ES-I3 (cell line): ENCODE results near the gene ABCA4.
"Not testable (repeated sequence)": the region's sequence is repeated elsewhere in the genome, so short reads cannot be mapped to it uniquely, and the experiment has no call there.

ENCODE experiments used
- H3K36me3 ChIP-seq: 2 replicates; pipeline ENCODE4 v1.6.1; 2013; ENCODE audit warnings: mild to moderate bottlenecking, low read length, control low read depth, moderate library complexity; ENCODE audit not compliant: insufficient read depth
- H3K4me1 ChIP-seq: 2 replicates; pipeline ENCODE4 v1.6.1; 2013; ENCODE audit warnings: mild to moderate bottlenecking, control low read depth, low read length; ENCODE audit not compliant: insufficient read depth
- H3K9ac ChIP-seq: 2 replicates; pipeline ENCODE4 v1.6.1; 2013; ENCODE audit warnings: low read depth, mild to moderate bottlenecking, low read length, moderate library complexity
- H3K9me3 ChIP-seq: 2 replicates; pipeline ENCODE4 v1.6.1; 2013; ENCODE audit warnings: mild to moderate bottlenecking, low read length, moderate library complexity; ENCODE audit not compliant: control insufficient read depth, insufficient read depth

Gene ABCA4

DNA sequence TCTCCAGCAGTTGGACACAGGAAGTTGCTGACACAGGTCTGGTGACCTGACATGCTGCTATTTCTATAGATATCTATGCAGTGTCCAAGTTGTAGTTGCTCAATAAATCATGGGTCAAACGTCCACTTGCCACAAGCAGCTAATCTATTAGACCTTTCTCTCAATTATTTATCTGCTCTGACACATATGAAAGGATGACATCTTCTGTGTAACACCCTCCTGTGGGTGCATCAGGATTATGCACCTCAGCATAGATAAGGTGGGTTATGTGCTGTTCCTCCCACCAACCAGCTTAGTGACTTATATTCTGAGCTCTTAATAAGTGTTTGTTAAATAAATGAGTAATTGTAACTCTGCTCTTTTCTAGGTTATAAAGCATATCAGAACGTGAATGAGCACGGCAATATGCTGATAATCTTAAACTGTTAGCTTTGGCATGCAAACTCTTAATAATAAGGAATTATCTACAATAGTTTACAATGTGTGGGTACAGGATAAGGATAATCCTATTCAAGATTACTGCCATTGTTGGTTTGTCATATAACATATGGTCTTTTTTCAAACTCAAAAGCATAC lies 121.0 kb downstream of the ABCA4 start:
- Histone ChIP-seq H3K9ac (no peak overlapping the region), H3K36me3 (no peaks in the 10 kb centered on the region), H3K4me1 (no peaks in the 10 kb centered on the region), H3K9me3 (no peaks in the 10 kb centered on the region)

DNA sequence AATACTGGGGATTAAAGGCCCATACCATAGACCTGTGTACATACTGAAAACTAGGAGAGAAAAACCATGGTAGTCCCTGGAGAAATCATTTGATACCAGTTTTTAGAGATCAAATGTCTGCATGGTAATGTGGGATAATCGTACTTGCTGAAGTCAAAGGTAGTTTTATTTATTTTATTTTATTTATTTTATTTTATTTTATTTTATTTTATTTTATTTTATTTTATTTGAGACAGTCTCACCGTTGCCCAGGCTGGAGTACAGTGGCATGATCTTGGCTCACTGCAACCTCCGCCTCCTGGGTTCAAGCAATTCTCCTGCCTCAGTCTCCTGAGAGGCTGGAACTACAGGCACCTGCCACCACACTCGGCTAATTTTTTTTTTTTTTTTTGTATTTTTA lies 122.4 kb downstream of the ABCA4 start:
- not testable (repeated sequence) for H3K4me1 ChIP-seq, H3K36me3 ChIP-seq, H3K9ac ChIP-seq, H3K9me3 ChIP-seq

DNA sequence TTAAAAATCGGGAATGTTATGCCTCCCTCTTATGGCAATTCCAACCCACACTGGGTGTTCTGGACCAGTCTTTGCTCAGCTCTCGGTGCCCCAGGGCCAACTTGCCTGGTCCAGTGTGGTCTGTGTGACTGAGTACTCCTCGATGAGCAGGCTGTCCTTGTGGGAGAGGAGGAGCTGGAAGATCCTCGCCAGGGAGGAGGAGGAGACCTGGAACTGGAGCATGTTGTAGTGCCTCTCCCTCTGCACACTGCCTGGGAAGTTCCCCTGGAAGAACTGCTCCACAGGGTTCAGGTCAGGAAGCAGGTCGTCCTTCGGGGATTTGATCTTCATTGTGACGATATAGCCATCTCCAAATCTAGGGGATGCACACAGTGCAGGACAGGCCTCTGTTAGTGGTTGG lies 123.2 kb downstream of the ABCA4 start:
- no peaks in the 10 kb centered on the region for H3K36me3 ChIP-seq
- no peaks in the 10 kb centered on the region for H3K9me3 ChIP-seq
- H3K9ac ChIP-seq, result no peak overlapping the region
- H3K4me1 ChIP-seq, result no peaks in the 10 kb centered on the region; the same call in 1 of the 2 replicates

- Histone ChIP-seq H3K4me1 (no peaks in the 10 kb centered on the region; the same call in 1 of the 2 replicates), H3K36me3 (no peaks in the 10 kb centered on the region), H3K9me3 (no peaks in the 10 kb centered on the region), H3K9ac (no peak overlapping the region)
Measured at GRCh38 chr1:93995837-93996536, 125.0 kb downstream of the ABCA4 start.

DNA sequence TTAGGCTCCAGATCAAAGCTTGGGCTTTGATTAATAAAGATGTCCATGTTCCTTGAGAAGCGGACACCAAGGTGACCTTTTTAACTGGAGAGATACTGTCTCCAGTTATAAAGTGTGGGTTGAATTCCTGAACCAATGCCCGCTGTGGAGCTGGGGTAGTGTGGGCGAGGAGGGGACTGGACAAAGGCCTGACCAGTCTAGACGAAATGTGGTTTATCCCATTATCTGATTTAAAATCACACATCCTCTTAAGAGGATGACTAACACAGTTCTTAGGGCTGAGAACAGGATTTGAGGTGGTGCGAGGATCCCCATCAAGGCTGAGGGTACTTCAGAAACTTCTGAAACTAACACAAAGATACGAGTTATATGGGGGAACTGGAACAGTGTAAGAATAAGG lies 127.2 kb downstream of the ABCA4 start:
- Histone ChIP-seq H3K9me3 (no peaks in the 10 kb centered on the region), H3K36me3 (no peaks in the 10 kb centered on the region), H3K9ac (no peak overlapping the region), H3K4me1 (no peaks in the 10 kb centered on the region; the same call in 1 of the 2 replicates)

GRCh38 chr1:93992954-93993353 lies 128.0 kb downstream of the ABCA4 start:
- Histone ChIP-seq H3K9ac (no peak overlapping the region), H3K9me3 (no peaks in the 10 kb centered on the region), H3K4me1 (no peaks in the 10 kb centered on the region; the same call in 1 of the 2 replicates), H3K36me3 (no peaks in the 10 kb centered on the region)

DNA sequence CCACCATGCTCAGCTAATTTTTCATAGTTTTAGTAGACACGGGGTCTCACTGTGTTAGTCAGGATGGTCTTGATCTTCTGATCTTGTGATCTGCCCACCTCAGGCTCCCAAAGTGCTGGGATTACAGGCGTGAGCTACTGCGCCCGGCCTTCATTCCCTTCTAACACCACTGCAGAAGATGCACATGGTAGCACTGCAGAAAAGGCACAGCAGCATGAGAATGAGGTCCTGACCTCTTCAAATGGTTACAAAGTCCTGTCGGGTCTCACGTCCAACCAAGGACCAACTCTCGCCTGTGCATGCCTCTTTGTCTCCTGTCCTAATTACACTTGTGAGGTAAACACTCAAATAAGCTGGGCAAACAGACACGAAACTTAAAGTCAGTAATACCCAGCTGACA lies 128.8 kb downstream of the ABCA4 start:
- Histone ChIP-seq H3K9ac (no peak overlapping the region), H3K4me1 (no peaks in the 10 kb centered on the region; the same call in 1 of the 2 replicates), H3K9me3 (no peaks in the 10 kb centered on the region), H3K36me3 (no peaks in the 10 kb centered on the region)

DNA sequence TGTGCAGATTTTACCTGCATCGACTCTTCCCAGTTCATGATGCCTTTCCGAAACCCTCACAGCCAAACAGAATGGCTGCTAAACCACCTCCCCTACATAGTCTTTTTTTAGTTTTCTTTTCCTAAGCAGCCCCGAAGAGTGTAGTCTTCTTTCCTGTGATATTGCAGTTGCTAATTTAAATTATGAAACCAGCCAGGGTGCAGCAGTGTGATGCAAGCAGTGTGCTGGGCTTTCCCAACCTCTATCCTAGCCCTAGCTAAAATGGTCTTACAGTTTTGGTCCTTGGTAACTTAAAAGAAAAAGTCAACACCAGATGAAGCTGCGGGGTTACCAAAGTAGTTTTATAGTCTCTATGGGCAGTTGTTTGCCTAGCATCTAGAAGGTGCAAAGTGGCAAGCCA lies 129.7 kb downstream of the ABCA4 start:
- Histone ChIP-seq H3K4me1 (no peaks in the 10 kb centered on the region; the same call in 1 of the 2 replicates), H3K9me3 (no peaks in the 10 kb centered on the region), H3K36me3 (no peaks in the 10 kb centered on the region), H3K9ac (no peak overlapping the region)

- H3K9me3 ChIP-seq, H3K36me3 ChIP-seq, H3K9ac ChIP-seq, H3K4me1 ChIP-seq: not testable (repeated sequence)
Measured at GRCh38 chr1:93990477-93990876, 130.5 kb downstream of the ABCA4 start.

GRCh38 chr1:93990010-93990409 lies 130.9 kb downstream of the ABCA4 start:
- H3K9ac ChIP-seq, result no peak overlapping the region
- no peaks in the 10 kb centered on the region for H3K9me3 ChIP-seq
- no peaks in the 10 kb centered on the region for H3K36me3 ChIP-seq
- H3K4me1 ChIP-seq, result no peaks in the 10 kb centered on the region; the same call in 1 of the 2 replicates

DNA sequence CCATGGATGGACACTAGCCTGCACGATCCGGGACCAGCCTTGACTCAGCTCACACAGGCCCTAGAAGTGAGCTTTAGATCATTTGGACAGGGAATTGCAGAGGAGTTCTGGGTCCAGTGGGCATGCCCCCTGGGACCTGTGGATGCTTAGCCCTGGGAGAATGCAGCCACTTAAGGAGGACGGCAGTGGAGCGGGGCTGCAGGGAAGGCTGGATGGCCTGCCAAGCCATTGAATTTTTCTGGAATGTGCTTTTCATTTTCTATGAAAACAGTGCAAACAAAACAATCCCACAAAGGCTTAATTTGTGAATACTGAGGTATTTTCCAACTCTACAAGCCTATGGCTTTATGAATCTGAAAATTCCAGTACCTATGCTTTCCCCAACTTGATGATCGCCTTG lies 131.3 kb downstream of the ABCA4 start:
- H3K36me3 ChIP-seq, result no peaks in the 10 kb centered on the region
- H3K9ac ChIP-seq, result no peak overlapping the region
- no peaks in the 10 kb centered on the region for H3K9me3 ChIP-seq
- H3K4me1 ChIP-seq, result no peaks in the 10 kb centered on the region; the same call in 1 of the 2 replicates

DNA sequence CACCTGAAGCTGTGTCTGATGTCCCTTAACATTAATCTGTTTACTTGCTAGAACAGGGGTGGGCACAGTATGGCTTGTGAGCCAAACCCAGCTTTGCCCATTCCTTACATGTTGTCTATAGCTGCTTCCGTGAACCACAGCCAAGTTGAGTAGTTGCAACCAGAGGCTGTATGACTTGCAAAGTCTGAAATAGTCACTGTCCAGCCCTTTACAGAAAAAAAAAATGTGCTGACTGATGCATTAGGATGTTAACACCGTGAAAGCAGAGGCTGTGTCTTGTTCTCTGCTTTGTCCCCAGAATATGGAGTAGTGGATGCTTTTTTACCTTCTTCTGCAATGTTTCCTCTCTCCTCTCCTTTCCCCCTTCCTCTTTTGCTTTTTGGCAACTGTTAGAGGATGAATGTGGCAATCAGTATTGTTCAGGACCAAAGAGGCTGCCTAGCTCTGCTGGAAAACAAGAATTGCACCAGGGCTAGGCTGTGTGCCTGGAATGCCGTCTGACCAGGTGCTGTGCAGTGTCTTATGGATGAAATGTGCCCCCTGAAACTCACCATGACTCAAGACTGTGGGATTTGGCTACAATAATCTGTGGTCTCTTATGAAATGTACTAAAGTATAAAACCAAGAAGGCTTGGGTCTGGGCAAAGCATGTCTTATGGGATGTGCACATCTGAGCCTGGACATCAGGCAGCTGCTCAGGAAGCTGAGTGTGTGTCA lies 132.2 kb downstream of the ABCA4 start:
- Histone ChIP-seq H3K9ac (no peak overlapping the region), H3K4me1 (no peaks in the 10 kb centered on the region; the same call in 1 of the 2 replicates), H3K9me3 (no peaks in the 10 kb centered on the region), H3K36me3 (no peaks in the 10 kb centered on the region)

DNA sequence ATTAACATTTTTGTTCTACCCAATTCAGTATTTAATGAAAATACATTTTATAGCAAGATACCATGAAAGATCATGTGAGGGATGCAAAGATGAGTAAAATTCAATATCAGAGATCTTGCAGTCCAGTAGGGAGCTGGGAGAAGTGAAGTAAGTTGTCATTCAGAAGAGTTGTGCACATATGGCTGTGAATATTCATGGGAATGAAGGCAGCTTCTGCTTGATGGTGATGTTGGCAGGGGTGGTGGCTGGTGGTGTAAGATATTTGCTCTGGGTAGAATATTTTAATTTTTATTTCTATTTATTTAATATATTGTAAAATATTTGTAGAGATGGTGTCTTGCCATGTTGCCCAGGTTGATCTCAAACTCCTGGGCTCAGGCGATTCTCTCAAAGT lies 139.7 kb downstream of the ABCA4 start:
- H3K9me3 ChIP-seq, result no peaks in the 10 kb centered on the region

GRCh38 chr1:93980320-93981273 lies 140.4 kb downstream of the ABCA4 start:
- H3K36me3 ChIP-seq, result no peaks in the 10 kb centered on the region
- H3K9me3 ChIP-seq, result no peaks in the 10 kb centered on the region
- peaks cover 6% of the 10 kb centered on the region for H3K4me1 ChIP-seq
- no peak overlapping the region for H3K9ac ChIP-seq

More for the DNA sequence above, 139.7 kb downstream of the ABCA4 start:
- Histone ChIP-seq H3K4me1 (peaks cover 6% of the 10 kb centered on the region), H3K36me3 (no peaks in the 10 kb centered on the region), H3K9ac (no peak overlapping the region)
